Anterior cingulate cortex (tissue), 58 donors: Measurements from ENCODE around the gene SUSD1.
"Not testable (repeated sequence)": the region's sequence is repeated elsewhere in the genome, so short reads cannot be mapped to it uniquely, and the experiment has no call there.

ENCODE experiments used
- DNase-seq, 58 donors: peaks; one replicate each; lab custom pipeline; 2025; lab: John Stamatoyannopoulos, UW

SUSD1 gene

DNA sequence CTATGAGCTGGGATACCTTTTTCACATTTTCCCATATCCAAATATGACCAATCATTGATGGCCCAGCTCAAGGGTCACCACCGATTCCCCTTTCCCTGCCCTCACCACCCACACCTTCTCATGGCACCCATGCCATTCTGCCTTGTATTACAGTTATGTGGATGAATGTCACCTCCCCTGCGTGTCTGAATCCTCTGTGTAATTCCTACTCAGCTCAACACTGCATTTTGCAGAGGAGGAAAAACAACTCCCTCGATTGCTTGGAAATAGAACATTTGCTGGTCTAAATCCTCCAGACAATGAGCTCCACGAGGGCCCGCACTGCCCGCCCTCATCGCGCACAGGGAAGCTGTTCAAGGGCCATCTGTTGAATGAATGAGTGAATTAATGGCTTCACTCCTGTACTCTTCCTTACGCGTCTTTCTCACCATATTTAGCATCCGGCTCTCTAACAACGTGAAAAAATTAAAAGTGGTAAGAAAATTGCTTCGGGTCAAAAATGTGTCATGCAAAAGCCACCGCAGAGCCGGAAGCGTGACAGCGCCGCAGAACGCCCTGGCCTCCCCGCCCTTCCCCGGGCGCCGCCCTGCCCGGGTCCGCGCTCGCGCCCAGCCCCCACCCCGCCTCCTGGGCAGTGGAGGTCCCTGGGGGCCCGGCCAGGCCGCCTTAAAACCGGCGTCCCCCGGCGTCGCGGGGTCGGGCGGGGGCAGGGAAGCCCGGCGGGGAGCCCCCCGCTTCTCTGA is 704 bp downstream of the SUSD1 start:
- DNase-seq = peak in 18 of 58 donors; percentile 3 to 37 (median 16)

DNA sequence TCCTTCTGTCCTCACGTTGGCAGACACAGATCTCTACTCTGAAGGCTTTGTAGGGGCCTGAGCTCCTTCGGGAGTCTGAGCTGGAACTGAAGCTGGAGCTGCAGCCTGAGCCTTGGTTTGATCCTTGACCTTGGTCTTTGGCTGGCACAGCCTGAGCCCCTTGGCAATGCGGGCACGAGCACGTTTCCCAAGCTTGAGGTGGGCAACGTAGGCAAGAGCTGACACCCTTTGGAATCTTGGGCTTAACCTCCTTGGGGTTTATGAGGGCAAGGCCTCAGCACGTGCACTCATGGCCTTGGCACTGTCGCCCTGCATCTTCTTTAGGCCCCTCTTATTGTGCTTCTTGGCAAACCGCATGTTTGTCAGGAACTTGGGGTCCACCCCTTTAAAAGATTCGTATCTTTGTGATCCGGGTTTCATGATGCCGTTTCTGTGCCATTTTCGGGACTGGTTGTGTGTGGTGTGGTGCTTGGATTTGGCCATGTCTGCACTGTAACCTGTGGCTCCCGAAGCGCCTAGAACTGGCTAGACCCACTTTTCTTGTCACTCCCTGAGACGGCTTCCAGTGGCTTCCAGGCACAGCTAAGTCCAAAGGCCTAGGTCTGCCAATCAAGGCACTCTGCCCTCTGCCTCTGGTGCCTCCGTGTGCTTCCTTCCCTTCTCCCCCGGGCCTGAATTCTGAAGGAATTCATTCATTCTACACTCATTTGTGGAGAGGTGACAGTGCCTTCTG is 1.4 kb downstream of the SUSD1 start:
- no peak for DNase-seq

DNA sequence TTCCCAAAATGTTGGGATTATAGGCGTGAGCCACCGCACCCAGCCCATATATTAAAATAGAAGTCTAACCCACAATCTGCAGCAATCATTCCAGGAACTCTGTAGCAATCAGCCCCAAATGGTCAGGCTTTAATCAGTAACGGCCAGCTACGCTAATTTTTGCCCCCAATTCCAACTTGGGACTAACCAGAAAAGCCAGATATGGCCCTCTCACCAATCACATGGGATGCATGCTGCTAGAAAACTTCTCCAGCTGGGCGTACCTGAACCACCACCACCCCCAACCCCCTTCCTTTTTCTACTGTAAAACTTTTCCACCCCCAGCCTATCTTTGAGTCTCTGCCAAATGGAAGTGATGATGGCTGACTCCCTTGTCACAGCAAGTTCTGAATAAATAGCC is 4.1 kb downstream of the SUSD1 start:
- DNase-seq = no peak

DNA sequence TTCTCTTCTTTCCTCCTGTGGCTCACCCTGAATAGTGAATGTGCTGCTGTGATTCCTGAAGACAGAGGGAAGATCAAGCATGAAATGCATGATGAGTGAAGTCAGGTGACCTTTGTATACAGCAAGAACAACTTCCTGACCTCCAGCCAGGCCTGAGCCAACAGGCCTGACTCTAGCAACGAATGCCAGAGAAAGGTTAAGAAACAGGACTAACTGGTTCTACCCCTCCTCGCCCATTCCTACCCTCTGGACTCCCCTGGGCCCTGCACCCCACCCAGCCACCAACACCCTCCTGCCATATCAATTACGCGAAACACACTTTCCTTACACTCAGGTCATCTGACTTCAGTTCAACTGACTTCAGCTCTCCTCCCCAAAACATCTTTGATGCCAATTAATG is 4.9 kb downstream of the SUSD1 start:
- no peak for DNase-seq

DNA sequence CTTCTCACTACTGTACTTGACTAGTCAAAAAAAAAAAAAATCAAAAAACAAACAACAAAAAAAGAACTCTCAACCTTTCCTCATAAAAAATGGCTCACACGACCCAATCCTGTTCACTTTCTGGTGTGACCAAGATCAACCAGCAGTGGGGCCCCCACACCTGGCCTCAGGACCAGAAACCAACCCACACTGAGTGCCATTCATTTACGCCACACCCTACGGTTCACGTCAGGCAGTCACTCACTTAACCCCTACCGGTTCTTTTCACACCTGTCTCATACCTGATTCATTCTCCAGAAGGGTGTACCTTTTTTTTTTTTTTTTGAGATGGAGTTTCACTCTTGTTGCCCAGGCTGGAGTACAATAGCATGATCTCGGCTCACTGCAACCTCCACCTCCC is 5.7 kb downstream of the SUSD1 start:
- no peak for DNase-seq

DNA sequence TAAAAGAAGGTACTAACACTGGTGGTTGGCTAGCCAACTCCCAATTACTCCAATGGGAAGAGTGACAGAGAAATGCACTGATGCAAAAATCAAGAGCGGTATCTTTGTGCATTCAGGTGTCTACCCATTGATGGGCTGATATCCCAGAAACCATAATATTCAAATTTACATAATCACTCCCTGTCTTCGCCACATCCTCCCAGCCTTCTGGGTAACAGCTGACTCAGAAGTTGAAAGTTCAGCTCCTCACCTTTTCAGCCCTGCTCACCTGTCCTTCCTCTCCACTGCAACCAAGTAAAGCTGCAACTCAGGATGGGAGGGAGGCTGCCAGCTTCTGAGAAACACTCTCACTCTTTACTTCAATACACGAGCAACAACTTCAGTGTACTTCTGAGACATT is 6.9 kb downstream of the SUSD1 start:
- no peak for DNase-seq

DNA sequence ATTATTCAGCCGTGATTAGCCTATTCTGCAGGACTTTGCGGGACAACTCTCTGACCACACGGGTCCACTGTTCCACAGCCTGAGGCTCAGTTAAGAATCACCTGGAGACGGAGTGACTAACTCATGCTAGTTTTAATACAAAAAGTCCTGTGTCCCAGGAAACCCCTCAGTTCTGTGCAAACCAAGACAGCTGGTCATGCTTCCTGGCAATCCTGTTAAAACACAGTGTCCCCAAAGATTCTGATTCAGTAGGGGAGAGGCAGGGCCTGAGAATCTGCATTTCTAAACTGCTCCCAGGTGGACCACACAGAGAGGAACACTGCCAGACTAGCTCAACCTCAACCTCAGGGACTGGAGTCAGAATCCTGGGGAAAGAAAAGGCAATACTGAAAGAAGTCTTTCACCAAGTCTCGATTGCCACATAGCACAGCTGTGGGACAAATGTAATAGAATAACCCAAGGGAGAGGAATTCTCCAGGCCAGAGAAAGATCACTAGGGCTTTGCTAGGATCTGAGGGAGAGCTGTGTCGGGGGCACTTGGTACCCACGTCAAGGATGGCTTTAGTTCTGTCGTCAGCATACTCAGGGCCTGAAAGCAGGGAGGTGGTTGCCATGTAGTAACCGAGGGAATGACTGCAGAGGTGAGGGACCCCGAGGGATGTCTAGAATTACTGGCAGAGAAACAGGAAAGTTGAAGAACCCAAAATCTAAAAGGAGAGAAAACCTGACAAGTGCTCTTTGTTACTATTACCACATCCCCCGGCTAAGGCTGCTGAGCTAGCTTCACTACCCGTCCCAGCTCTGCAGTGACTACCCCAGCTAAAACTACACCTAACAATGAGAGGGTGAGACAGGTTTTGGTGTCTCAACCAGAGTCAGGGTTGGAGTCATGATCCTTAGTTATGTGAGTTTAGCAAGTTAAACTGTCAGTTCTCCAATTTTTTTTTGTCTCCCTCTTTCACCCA is 8.6 kb downstream of the SUSD1 start:
- peak in 2 of 58 donors; percentile 2 to 21 for DNase-seq

DNA sequence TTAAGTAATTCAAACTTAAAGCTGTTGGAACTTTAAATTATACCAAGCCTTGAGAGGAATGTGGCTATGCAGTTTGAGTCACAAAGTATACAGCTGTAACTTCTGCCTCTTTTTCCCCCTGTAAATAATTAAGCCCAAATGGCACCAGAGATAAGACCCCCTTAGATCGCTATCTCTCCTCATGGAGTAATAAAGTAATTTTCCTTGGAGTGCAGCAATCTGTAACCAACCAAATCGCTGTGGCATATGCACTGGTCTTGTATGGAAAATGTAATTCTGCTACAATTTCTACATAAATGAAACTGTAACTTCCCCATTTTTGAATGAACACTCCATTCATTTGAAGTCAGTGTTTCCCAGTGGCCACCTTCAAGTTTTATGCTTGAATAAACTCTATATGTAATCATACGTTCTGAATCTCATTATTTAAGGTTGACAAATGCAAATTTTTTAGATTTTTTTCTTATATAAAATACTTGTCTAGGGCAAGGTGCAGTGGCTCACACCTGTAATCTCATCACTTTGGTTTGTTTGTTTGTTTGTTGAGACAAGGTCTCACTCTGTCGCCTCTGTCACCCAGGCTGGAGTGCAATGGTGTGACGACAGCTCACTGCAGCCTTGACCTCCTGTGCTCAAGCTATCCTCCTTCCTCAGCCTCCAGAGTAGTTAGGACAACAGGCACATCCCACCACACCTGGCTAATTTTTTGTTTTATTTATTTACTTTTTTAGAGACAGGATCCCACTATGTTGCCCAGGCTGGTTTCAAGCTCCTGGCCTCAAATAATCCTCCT is 12.3 kb downstream of the SUSD1 start:
- DNase-seq = no peak

DNA sequence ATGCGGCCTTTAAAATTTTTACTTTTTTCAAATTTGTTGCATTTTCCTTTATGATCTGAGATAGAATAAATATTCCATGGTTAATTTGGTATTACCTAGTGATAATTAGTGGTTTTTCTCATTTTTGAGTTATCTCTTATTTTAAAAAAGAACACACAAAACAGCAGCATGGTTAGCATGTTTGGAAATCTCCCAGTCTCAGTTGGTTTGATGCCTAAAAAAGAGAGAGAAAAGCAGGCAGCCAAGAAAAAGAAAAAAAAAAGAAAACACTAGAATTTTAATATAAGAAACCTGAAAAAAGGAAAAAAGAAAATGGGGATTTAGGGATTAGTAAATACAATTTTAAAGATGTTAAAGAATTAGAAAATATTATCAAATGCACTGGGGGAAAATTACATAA is 15.3 kb downstream of the SUSD1 start:
- no peak for DNase-seq

DNA sequence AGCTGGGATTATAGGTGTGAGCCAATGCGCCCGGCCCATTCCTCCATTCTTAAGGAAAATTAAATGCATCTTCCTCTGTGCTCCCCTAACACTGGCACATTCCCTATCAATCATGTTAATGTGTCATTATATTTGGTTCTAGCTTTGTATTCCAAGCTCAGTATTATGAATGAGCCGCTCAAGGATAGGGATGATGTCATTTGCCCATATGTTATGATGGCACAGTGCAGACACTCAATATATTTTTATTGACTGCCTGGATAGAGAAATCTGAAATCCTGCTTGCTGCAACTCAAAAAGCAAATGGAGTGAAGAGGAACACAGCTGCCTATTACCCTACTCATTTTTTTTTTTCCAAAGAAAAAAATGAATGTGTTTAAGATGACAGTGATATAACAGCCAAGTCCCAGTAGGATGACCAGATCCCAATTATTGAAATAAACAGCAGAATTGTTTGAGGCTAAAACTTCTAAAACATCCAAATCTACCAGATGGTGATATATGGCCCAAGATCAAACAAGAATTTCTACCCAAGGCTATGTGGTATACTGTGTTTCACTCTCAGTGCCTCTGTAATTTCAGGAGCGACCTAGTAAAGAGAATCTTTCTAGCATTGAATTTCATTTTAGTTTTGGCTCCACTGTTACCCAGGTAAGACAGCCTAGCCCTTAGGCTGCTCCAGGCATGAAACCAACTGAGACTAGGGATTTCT is 16.3 kb downstream of the SUSD1 start:
- DNase-seq = no peak

DNA sequence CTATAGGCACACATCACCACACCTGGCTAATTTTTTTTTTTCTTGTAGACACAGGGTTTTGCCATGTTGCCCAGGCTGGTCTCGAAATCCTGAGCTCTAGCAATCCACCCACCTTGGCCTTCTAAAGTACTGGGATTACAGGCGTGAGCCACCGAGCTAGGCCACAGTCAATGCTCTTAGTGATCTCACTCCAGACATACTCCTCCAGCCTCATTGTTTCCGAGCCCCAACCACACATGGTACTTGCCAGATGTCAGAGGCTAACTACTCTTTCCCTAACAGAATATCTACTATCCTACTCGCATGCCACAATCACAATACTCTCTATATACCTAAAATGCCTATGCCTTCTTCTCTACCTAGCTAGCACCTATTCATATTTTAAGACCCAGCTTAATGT is 17.1 kb downstream of the SUSD1 start:
- no peak for DNase-seq

DNA sequence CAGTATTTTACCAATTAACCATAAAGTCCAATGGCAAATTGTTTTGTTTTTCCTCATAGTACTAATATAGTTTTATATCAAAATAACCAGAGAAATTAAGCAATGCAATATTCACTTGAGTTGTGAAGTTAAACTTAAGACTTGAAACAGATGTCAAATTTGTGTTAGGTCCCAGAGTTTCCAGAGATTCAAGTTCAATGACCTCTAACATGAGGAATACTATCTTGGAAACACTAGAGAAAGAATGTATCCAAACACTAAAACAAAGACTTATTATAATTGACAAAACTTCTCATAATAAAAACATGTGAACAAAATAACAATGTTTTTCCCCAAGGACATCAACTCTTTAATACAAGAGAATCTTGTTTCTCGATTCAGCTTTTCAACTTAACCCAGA is 18.0 kb downstream of the SUSD1 start:
- no peak for DNase-seq

DNA sequence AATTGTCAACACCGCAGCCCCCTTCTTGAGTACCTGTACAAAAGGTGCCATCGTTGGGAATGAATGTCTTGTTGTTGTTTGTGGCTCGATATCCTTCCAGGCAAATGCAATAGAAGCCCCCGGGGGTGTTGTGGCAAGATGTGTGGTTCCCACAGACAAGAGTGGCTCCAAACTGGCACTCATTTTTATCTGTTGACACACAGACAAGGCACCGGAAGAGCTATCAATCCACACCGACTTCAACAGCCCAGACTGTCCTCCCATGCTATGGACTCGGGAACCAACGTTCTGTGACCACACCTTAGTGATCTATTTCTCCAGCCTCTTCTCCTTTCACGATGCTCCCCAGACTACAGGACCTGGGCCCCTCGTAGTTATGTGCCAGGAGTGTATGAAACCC is 25.9 kb downstream of the SUSD1 start:
- DNase-seq = no peak

DNA sequence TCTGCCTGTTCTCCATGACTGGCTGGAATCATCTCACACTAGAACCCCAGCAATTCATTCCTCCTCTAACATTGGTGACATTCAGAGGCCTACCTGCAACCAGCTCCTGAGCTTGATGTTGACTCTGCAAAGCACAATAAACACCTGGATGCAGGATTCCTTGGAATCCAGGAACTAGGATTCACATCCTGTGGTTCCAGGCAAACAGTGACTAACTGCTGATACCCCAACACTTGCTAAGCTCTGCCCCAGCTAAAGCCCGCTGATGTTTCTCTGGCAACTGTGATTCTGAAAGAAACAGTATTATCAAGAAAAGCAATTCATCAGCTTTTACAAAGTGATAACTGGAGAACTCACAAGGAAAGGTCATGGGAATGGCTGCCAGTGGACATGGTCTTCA is 29.2 kb downstream of the SUSD1 start:
- DNase-seq = no peak

DNA sequence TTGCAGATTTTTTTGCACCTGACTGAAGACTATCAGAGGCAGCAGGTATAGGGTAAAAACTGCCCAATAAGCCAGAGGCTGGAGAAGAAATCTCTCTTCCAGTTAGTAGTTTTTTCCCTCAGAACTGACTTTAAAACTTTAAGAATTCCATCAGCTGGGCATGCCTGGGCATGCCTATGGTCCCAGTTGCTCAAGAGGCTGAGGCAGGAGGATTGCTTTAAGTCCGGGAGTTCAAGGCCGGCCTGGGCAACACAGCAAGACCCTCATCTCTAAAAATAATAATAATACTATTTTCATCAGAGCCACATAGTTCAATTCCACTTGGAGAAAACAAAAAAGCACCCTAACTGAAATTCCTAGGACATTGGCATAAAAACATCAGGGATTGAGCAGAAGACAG is 30.3 kb downstream of the SUSD1 start:
- DNase-seq = no peak

DNA sequence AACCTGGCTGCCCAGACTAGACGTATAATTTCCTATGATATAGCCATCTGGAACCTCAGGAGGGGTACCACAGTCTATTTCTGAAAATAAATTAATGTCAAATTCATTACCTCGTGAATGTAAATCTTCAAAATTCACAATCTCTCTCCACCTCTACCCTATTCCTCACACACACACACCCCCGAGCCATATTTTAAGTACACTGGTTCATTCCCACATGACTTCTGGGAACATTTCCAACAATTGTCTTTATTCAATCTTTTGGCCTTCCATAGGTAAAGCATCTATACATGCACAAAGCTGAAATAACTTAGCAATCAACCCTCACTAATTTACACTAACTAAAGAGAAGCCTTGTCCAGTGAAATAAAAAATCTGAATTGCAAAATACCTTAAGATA is 32.7 kb downstream of the SUSD1 start:
- DNase-seq = no peak

DNA sequence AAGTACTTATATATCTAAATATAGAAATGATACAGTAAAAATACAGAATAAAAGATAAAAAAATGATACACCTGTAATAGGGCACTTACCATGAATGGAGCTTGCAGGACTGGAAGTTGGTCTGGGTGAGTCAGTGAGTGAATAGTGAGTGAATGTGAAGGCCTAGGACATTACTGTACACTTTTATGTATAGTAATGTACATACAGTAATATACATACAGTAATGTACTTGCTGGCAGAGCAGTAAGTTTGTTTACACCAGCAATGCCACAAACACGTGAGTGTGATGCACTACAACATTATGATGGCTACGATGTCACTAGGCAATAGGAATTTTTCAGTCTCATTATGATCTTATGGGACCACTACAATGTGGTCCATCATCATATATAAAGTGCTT is 34.2 kb downstream of the SUSD1 start:
- DNase-seq = no peak

DNA sequence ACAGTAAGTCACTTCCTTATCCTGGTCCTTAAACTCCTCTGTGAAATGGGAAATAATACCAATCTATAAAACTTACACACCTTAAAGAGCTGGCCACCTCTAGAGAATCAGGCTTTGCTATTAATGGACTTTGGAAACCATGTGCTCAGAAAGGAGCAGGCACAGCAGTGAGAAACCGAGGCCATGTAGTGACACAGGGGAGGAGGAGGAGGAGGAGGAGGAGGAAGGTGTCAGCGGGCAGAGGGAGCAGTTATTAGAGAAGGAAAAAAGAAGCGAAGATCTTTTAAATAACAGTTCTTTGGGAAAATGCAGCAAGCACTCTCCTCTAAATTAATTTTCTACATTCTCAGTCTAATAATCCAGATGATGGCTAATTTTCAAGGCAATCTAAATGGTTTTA is 38.0 kb downstream of the SUSD1 start:
- no peak for DNase-seq

DNA sequence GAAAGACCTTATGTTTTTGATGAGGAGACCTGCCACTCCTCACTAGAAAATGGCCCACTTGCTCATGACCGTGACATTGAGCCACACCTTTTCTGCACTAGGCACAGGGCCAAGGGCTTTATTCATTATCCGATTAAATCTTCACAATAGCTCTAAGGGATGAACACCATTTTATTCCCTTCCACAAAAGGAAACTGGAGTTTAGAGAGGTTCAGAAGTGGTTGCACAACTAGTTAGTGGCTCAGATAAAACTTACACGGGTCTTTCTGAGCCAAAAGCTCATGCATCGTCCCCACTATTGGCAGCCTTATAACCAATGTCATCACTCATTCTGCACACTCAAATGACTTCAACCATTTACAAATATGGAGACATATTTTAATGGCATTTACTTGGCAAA is 39.4 kb downstream of the SUSD1 start:
- no peak for DNase-seq

DNA sequence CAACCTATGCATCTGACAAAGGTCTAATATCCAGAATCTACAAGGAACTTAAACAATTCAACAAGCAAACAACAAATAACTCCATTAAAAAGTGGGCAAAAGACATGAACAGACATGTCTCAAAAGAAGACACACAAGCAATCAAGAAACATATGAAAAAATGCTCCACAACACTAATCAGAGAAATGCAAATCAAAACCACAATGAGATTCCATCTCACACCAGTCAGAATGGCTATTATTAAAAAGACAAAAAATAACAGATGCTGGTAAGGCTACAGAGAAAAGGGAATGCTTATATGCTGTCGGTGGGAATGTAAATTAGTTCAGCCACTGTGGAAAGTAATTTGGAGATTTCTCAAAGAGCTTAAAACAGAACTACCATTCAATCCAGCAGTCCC is 41.3 kb downstream of the SUSD1 start:
- DNase-seq = not testable (repeated sequence)
